ENCODE results near the gene ARMC9.

Gene ARMC9

GRCh38 chr2:231326404-231326803 is 128.0 kb downstream of the ARMC9 start:
- Histone ChIP-seq H3K27me3 (ENCODE audit: control insufficient read depth, insufficient read depth, low read length) (no peaks in the 10 kb centered on the region), H3K27ac (ENCODE audit: low read length) (no peak overlapping the region)
- whole genome bisulfite sequencing (ENCODE audit: insufficient coverage, insufficient read length) = no CpG with 5 or more reads among the region's 3 CpGs

GRCh38 chr2:231330311-231330710 is 131.9 kb downstream of the ARMC9 start:
- H3K27me3 ChIP-seq (ENCODE audit: control insufficient read depth, insufficient read depth, low read length) = no peaks in the 10 kb centered on the region

More at GRCh38 chr2:231326404-231326803, 128.0 kb downstream of the ARMC9 start:
- Histone ChIP-seq H3K36me3 (ENCODE audit: control insufficient read depth, insufficient read depth, low read length) (no peaks in the 10 kb centered on the region), H3K4me1 (ENCODE audit: control insufficient read depth, insufficient read depth, low read length) (no peaks in the 10 kb centered on the region), H3K4me3 (ENCODE audit: low read length) (no peak overlapping the region), H3K9me3 (ENCODE audit: control insufficient read depth, insufficient read depth, low read length) (no peaks in the 10 kb centered on the region)
- DNase-seq (ENCODE audit: low read depth, low spot score) = no peak

GRCh38 chr2:231331533-231331932 is 133.1 kb downstream of the ARMC9 start:
- H3K27me3 ChIP-seq (ENCODE audit: control insufficient read depth, insufficient read depth, low read length) = no peaks in the 10 kb centered on the region
- H3K27ac ChIP-seq (ENCODE audit: low read length) = no peak overlapping the region
- no peaks in the 10 kb centered on the region for H3K4me1 ChIP-seq (ENCODE audit: control insufficient read depth, insufficient read depth, low read length)
- H3K9me3 ChIP-seq (ENCODE audit: control insufficient read depth, insufficient read depth, low read length) = no peaks in the 10 kb centered on the region
- H3K36me3 ChIP-seq (ENCODE audit: control insufficient read depth, insufficient read depth, low read length) = no peaks in the 10 kb centered on the region
- no peak overlapping the region for H3K4me3 ChIP-seq (ENCODE audit: low read length)
- no peak for DNase-seq (ENCODE audit: low read depth, low spot score)
- WGBS (ENCODE audit: insufficient coverage, insufficient read length) = no CpG with 5 or more reads among the region's 7 CpGs

More at GRCh38 chr2:231330311-231330710, 131.9 kb downstream of the ARMC9 start:
- Histone ChIP-seq H3K4me3 (ENCODE audit: low read length) (no peak overlapping the region), H3K27ac (ENCODE audit: low read length) (no peak overlapping the region), H3K4me1 (ENCODE audit: control insufficient read depth, insufficient read depth, low read length) (no peaks in the 10 kb centered on the region), H3K36me3 (ENCODE audit: control insufficient read depth, insufficient read depth, low read length) (no peaks in the 10 kb centered on the region), H3K9me3 (ENCODE audit: control insufficient read depth, insufficient read depth, low read length) (no peaks in the 10 kb centered on the region)
- DNase-seq (ENCODE audit: low read depth, low spot score) = no peak
- no CpG with 5 or more reads among the region's 8 CpGs for WGBS (ENCODE audit: insufficient coverage, insufficient read length)

GRCh38 chr2:231332388-231332787 is 134.0 kb downstream of the ARMC9 start:
- no CpG with 5 or more reads among the region's 6 CpGs for WGBS (ENCODE audit: insufficient coverage, insufficient read length)
- Histone ChIP-seq H3K27ac (ENCODE audit: low read length) (no peak overlapping the region), H3K9me3 (ENCODE audit: control insufficient read depth, insufficient read depth, low read length) (no peaks in the 10 kb centered on the region), H3K27me3 (ENCODE audit: control insufficient read depth, insufficient read depth, low read length) (no peaks in the 10 kb centered on the region), H3K4me3 (ENCODE audit: low read length) (no peak overlapping the region), H3K4me1 (ENCODE audit: control insufficient read depth, insufficient read depth, low read length) (no peaks in the 10 kb centered on the region), H3K36me3 (ENCODE audit: control insufficient read depth, insufficient read depth, low read length) (no peaks in the 10 kb centered on the region)
- DNase-seq (ENCODE audit: low read depth, low spot score) = no peak

- no CpG with 5 or more reads among the region's 9 CpGs for WGBS (ENCODE audit: insufficient coverage, insufficient read length)
- H3K27me3 ChIP-seq (ENCODE audit: control insufficient read depth, insufficient read depth, low read length) = no peaks in the 10 kb centered on the region
- no peaks in the 10 kb centered on the region for H3K9me3 ChIP-seq (ENCODE audit: control insufficient read depth, insufficient read depth, low read length)
- DNase-seq (ENCODE audit: low read depth, low spot score) = no peak
- H3K27ac ChIP-seq (ENCODE audit: low read length) = no peak overlapping the region
- H3K36me3 ChIP-seq (ENCODE audit: control insufficient read depth, insufficient read depth, low read length) = no peaks in the 10 kb centered on the region
- no peaks in the 10 kb centered on the region for H3K4me1 ChIP-seq (ENCODE audit: control insufficient read depth, insufficient read depth, low read length)
- H3K4me3 ChIP-seq (ENCODE audit: low read length) = no peak overlapping the region
These were observed 134.6 kb downstream of the ARMC9 start for GRCh38 chr2:231332872-231333500.

GRCh38 chr2:231334179-231334930 is 135.9 kb downstream of the ARMC9 start:
- no peak for DNase-seq (ENCODE audit: low read depth, low spot score)
- H3K27me3 ChIP-seq (ENCODE audit: control insufficient read depth, insufficient read depth, low read length) = no peaks in the 10 kb centered on the region
- whole genome bisulfite sequencing (ENCODE audit: insufficient coverage, insufficient read length) = no CpG with 5 or more reads among the region's 14 CpGs
- H3K9me3 ChIP-seq (ENCODE audit: control insufficient read depth, insufficient read depth, low read length) = no peaks in the 10 kb centered on the region
- H3K36me3 ChIP-seq (ENCODE audit: control insufficient read depth, insufficient read depth, low read length) = no peaks in the 10 kb centered on the region
- H3K4me1 ChIP-seq (ENCODE audit: control insufficient read depth, insufficient read depth, low read length) = no peaks in the 10 kb centered on the region
- no peak overlapping the region for H3K27ac ChIP-seq (ENCODE audit: low read length)
- H3K4me3 ChIP-seq (ENCODE audit: low read length) = no peak overlapping the region

GRCh38 chr2:231334981-231335380 is 136.6 kb downstream of the ARMC9 start:
- no peaks in the 10 kb centered on the region for H3K36me3 ChIP-seq (ENCODE audit: control insufficient read depth, insufficient read depth, low read length)
- H3K9me3 ChIP-seq (ENCODE audit: control insufficient read depth, insufficient read depth, low read length) = no peaks in the 10 kb centered on the region
- no peak for DNase-seq (ENCODE audit: low read depth, low spot score)
- H3K27me3 ChIP-seq (ENCODE audit: control insufficient read depth, insufficient read depth, low read length) = no peaks in the 10 kb centered on the region
- no peaks in the 10 kb centered on the region for H3K4me1 ChIP-seq (ENCODE audit: control insufficient read depth, insufficient read depth, low read length)
- H3K27ac ChIP-seq (ENCODE audit: low read length) = no peak overlapping the region
- WGBS (ENCODE audit: insufficient coverage, insufficient read length) = no CpG with 5 or more reads among the region's 5 CpGs
- H3K4me3 ChIP-seq (ENCODE audit: low read length) = no peak overlapping the region

GRCh38 chr2:231335591-231335990 is 137.2 kb downstream of the ARMC9 start:
- Histone ChIP-seq H3K9me3 (ENCODE audit: control insufficient read depth, insufficient read depth, low read length) (no peaks in the 10 kb centered on the region), H3K36me3 (ENCODE audit: control insufficient read depth, insufficient read depth, low read length) (no peaks in the 10 kb centered on the region), H3K27me3 (ENCODE audit: control insufficient read depth, insufficient read depth, low read length) (no peaks in the 10 kb centered on the region), H3K27ac (ENCODE audit: low read length) (no peak overlapping the region), H3K4me3 (ENCODE audit: low read length) (no peak overlapping the region), H3K4me1 (ENCODE audit: control insufficient read depth, insufficient read depth, low read length) (no peaks in the 10 kb centered on the region)
- no peak for DNase-seq (ENCODE audit: low read depth, low spot score)
- WGBS (ENCODE audit: insufficient coverage, insufficient read length) = no CpG with 5 or more reads among the region's 13 CpGs

- no peak for DNase-seq (ENCODE audit: low read depth, low spot score)
These were observed 137.8 kb downstream of the ARMC9 start for GRCh38 chr2:231336236-231336635.

GRCh38 chr2:231336700-231337099 is 138.3 kb downstream of the ARMC9 start:
- Histone ChIP-seq H3K27me3 (ENCODE audit: control insufficient read depth, insufficient read depth, low read length) (no peaks in the 10 kb centered on the region), H3K36me3 (ENCODE audit: control insufficient read depth, insufficient read depth, low read length) (no peaks in the 10 kb centered on the region), H3K4me3 (ENCODE audit: low read length) (no peak overlapping the region), H3K4me1 (ENCODE audit: control insufficient read depth, insufficient read depth, low read length) (no peaks in the 10 kb centered on the region), H3K27ac (ENCODE audit: low read length) (no peak overlapping the region), H3K9me3 (ENCODE audit: control insufficient read depth, insufficient read depth, low read length) (no peaks in the 10 kb centered on the region)
- WGBS (ENCODE audit: insufficient coverage, insufficient read length) = no CpG with 5 or more reads among the region's 5 CpGs
- no peak for DNase-seq (ENCODE audit: low read depth, low spot score)

More at GRCh38 chr2:231336236-231336635, 137.8 kb downstream of the ARMC9 start:
- Histone ChIP-seq H3K27ac (ENCODE audit: low read length) (no peak overlapping the region), H3K27me3 (ENCODE audit: control insufficient read depth, insufficient read depth, low read length) (no peaks in the 10 kb centered on the region), H3K4me1 (ENCODE audit: control insufficient read depth, insufficient read depth, low read length) (no peaks in the 10 kb centered on the region), H3K9me3 (ENCODE audit: control insufficient read depth, insufficient read depth, low read length) (no peaks in the 10 kb centered on the region), H3K36me3 (ENCODE audit: control insufficient read depth, insufficient read depth, low read length) (no peaks in the 10 kb centered on the region), H3K4me3 (ENCODE audit: low read length) (no peak overlapping the region)
- no CpG with 5 or more reads among the region's 11 CpGs for WGBS (ENCODE audit: insufficient coverage, insufficient read length)
